GM23338 (cell line): Measurements from ENCODE around the gene DNAL4. TPM values are rescaled to one million over a fixed set of nuclear protein-coding genes. Genes with fewer than 3 reads are reported as not detected.

ENCODE experiments used
- ATAC-seq: fragments of 200-7000 bp; cut with Tn5 transposase; 3 replicates; pipeline ENCODE4 v1.9.1; 2020
- DNase-seq: peaks from one replicate; pipeline ENCODE4 v3.0.0-alpha.2; 2015; ENCODE audit warnings: low spot score
- H2AFZ ChIP-seq: fragments of 200-600 bp; sonication (generic); 2 replicates; pipeline ENCODE4 v1.8.0; 2016; ENCODE audit warnings: antibody characterized with exemption, mild to moderate bottlenecking, moderate library complexity
- H3F3A ChIP-seq: fragments of 200-600 bp; sonication (generic); replicated peaks from 2 replicates; pipeline ENCODE4 v1.8.0; 2017; ENCODE audit warnings: antibody characterized with exemption, mixed run types, low read depth
- H3K27ac ChIP-seq: fragments of 200-600 bp; sonication (generic); 2 replicates; pipeline ENCODE4 v1.6.1; 2016; ENCODE audit warnings: low read depth
- H3K27me3 ChIP-seq: fragments of 200-600 bp; sonication (generic); 2 replicates; pipeline ENCODE4 v1.8.0; 2016; ENCODE audit warnings: mild to moderate bottlenecking, mixed run types, moderate library complexity; ENCODE audit not compliant: insufficient read depth
- H3K36me3 ChIP-seq: fragments of 200-600 bp; sonication (generic); 2 replicates; pipeline ENCODE4 v1.8.0; 2016; ENCODE audit warnings: mild to moderate bottlenecking; ENCODE audit not compliant: insufficient read depth
- H3K4me1 ChIP-seq: fragments of 200-600 bp; sonication (generic); 2 replicates; pipeline ENCODE4 v1.8.0; 2016; ENCODE audit warnings: mild to moderate bottlenecking, moderate library complexity; ENCODE audit not compliant: insufficient read depth
- H3K4me2 ChIP-seq: fragments of 200-600 bp; sonication (generic); 2 replicates; pipeline ENCODE4 v1.7.1; 2017; ENCODE audit warnings: mixed run types
- H3K4me3 ChIP-seq: fragments of 200-600 bp; sonication (generic); 2 replicates; pipeline ENCODE4 v1.6.1; 2016; ENCODE audit warnings: mixed run types
- H3K79me2 ChIP-seq: fragments of 200-600 bp; sonication (generic); replicated peaks from 2 replicates; pipeline ENCODE4 v1.8.0; 2017; ENCODE audit warnings: mild to moderate bottlenecking; ENCODE audit not compliant: insufficient read depth
- H3K9me2 ChIP-seq: fragments of 200-600 bp; sonication (generic); 2 replicates; pipeline ENCODE4 v1.8.0; 2017; ENCODE audit not compliant: insufficient read depth
- H4K20me1 ChIP-seq: fragments of 200-600 bp; sonication (generic); replicated peaks from 2 replicates; pipeline ENCODE4 v1.8.0; 2017; ENCODE audit warnings: mild to moderate bottlenecking; ENCODE audit not compliant: insufficient read depth
- H3K27ac Mint-ChIP-seq: 2 replicates; pipeline ENCODE4 v1.8.0; 2020; ENCODE audit warnings: inconsistent platforms, mild to moderate bottlenecking, moderate library complexity, mixed read lengths
- H3K27me3 Mint-ChIP-seq: 3 replicates; pipeline ENCODE4 v1.8.0; 2022; ENCODE audit warnings: low read depth, mild to moderate bottlenecking, moderate library complexity, mixed read lengths, inconsistent platforms; ENCODE audit not compliant: insufficient read depth, poor library complexity
- H3K36me3 Mint-ChIP-seq: 3 replicates; pipeline ENCODE4 v1.8.0; 2021; ENCODE audit warnings: low read depth, mild to moderate bottlenecking, inconsistent platforms, moderate library complexity, mixed read lengths
- H3K4me1 Mint-ChIP-seq: 3 replicates; pipeline ENCODE4 v1.8.0; 2020; ENCODE audit warnings: mild to moderate bottlenecking, inconsistent platforms, mixed read lengths
- H3K4me3 Mint-ChIP-seq: 3 replicates; pipeline ENCODE4 v1.8.0; 2021; ENCODE audit warnings: moderate library complexity, mild to moderate bottlenecking, inconsistent platforms, mixed read lengths
- H3K9me3 Mint-ChIP-seq: 3 replicates; pipeline ENCODE4 v1.8.0; 2020; ENCODE audit warnings: moderate library complexity, mild to moderate bottlenecking, inconsistent platforms, mixed read lengths
- CREB1 ChIP-seq: fragments of 250-450 bp; sonication (Bioruptor Pico); IDR thresholded peaks from 2 replicates; pipeline ENCODE4 v1.5.0; 2020; ENCODE audit warnings: low read depth, mild to moderate bottlenecking, moderate library complexity
- CTCF ChIP-seq, 2 experiments: fragments of 200-600 bp in 1 of 2; sonication (generic) in 1 of 2; conservative IDR thresholded peaks; 2 replicates each; pipeline versions ENCODE4 v1.5.1 to v1.6.1; 2016 to 2017; ENCODE audit warnings: antibody characterized with exemption in 2 of 2, low read depth in 2 of 2, mild to moderate bottlenecking in 2 of 2, moderate library complexity in 1 of 2
- ETS1 ChIP-seq: IDR thresholded peaks from 2 replicates; pipeline ENCODE4 v1.6.1; 2016; ENCODE audit warnings: antibody characterized with exemption
- EZH2 ChIP-seq: fragments of 200-600 bp; sonication (generic); IDR thresholded peaks from one replicate; pipeline ENCODE4 v1.8.0; 2017; ENCODE audit warnings: antibody characterized with exemption, mild to moderate bottlenecking, low read depth; ENCODE audit not compliant: unreplicated experiment
- EZH2phosphoT487 ChIP-seq: fragments of 200-600 bp; sonication (generic); IDR thresholded peaks from one replicate; pipeline ENCODE4 v1.8.1; 2018; ENCODE audit warnings: antibody characterized with exemption; ENCODE audit not compliant: unreplicated experiment
- JUNB ChIP-seq: IDR thresholded peaks from one replicate; pipeline ENCODE4 v1.6.1; 2016; ENCODE audit warnings: antibody characterized with exemption; ENCODE audit not compliant: unreplicated experiment
- NANOG ChIP-seq: IDR thresholded peaks from 2 replicates; pipeline ENCODE4 v1.6.1; 2016; ENCODE audit warnings: antibody characterized with exemption, borderline replicate concordance
- POLR2AphosphoS5 ChIP-seq: IDR thresholded peaks from 2 replicates; pipeline ENCODE4 v1.6.1; 2016; ENCODE audit warnings: antibody characterized with exemption, low read depth
- REST ChIP-seq: IDR thresholded peaks from one replicate; pipeline ENCODE4 v1.6.1; 2018; ENCODE audit warnings: antibody characterized with exemption; ENCODE audit not compliant: unreplicated experiment
- STAT1 ChIP-seq: IDR thresholded peaks from one replicate; pipeline ENCODE4 v1.6.1; 2016; ENCODE audit warnings: antibody characterized with exemption; ENCODE audit not compliant: unreplicated experiment
- ZNF114 ChIP-seq: fragments of 250-450 bp; sonication (Bioruptor Pico); IDR thresholded peaks from 2 replicates; pipeline ENCODE4 v1.5.0; 2020; ENCODE audit warnings: mild to moderate bottlenecking, moderate library complexity
- ZNF331 ChIP-seq: fragments of 250-450 bp; sonication (Bioruptor Pico); IDR thresholded peaks from 2 replicates; pipeline ENCODE4 v1.5.0; 2020; ENCODE audit warnings: low read depth, mild to moderate bottlenecking, moderate library complexity
- ZNF462 ChIP-seq: fragments of 250-450 bp; sonication (Bioruptor Pico); IDR thresholded peaks from 2 replicates; pipeline ENCODE4 v1.5.0; 2020; ENCODE audit warnings: mild to moderate bottlenecking, moderate library complexity
- polyA plus RNA-seq: library from polyadenylated mRNA; unstranded; fragments of >200 nt; fragmentation: Nextera tagmentation; extraction: Ambion mirVana; gene quantifications from 2 replicates; pipeline ENCODE4 v1.2.1, GENCODE V29; 2016
- total RNA-seq: library from RNA; depleted of rRNA; stranded (reverse); fragments of >200 nt; shearing (Covaris generic); gene quantifications from 2 replicates; pipeline ENCODE4 v1.2.3, GENCODE V29; 2014

Gene DNAL4
- total and polyA plus RNA-seq, 2 experiments from 2014 or later: 9.3 to 10.0 TPM

- DNase-seq: no peak
- no peaks in the 10 kb centered on the region; the same call in 2 of the 3 replicates for H3K36me3 Mint-ChIP-seq
- H3K4me1 Mint-ChIP-seq: peaks cover 8% of the 10 kb centered on the region
Observed at GRCh38 chr22:38777087-38777671, 16.8 kb downstream of the DNAL4 start.

More at GRCh38 chr22:38777087-38777671, 16.8 kb downstream of the DNAL4 start:
- no peak overlapping the region for H3K27ac Mint-ChIP-seq
- Histone ChIP-seq H3K27ac (no peak overlapping the region), H3K9me2 (no peaks in the 10 kb centered on the region), H3K4me3 (no peak overlapping the region), H3K36me3 (no peaks in the 10 kb centered on the region), H3K79me2 (no peaks in the 10 kb centered on the region), H3K4me2 (no peak overlapping the region), H3K27me3 (no peaks in the 10 kb centered on the region), H4K20me1 (no peaks in the 10 kb centered on the region), H3K4me1 (no peaks in the 10 kb centered on the region), H2AFZ (no peak overlapping the region), H3F3A (no peaks in the 10 kb centered on the region)
- H3K4me3 Mint-ChIP-seq: no peak overlapping the region
- peaks cover 11% of the 10 kb centered on the region for H3K27me3 Mint-ChIP-seq
- ATAC-seq: no peak
- no peaks in the 10 kb centered on the region; the same call in 2 of the 3 replicates for H3K9me3 Mint-ChIP-seq
- TF ChIP-seq ZNF114 (CRISPR knock-in tag): no peak
- no peak for TF ChIP-seq JUNB
- TF ChIP-seq ETS1: no peak
- TF ChIP-seq EZH2: no peak
- TF ChIP-seq REST: no peak
- TF ChIP-seq NANOG: no peak
- TF ChIP-seq STAT1: no peak
- TF ChIP-seq EZH2phosphoT487: no peak
- TF ChIP-seq ZNF331: no peak
- TF ChIP-seq CREB1 (CRISPR knock-in tag): no peak
- no peak for TF ChIP-seq CTCF (conservative IDR thresholded peaks at IDR 0.05; ENCODE audit: low read depth in 2 of 2)
- TF ChIP-seq POLR2AphosphoS5: no peak
- TF ChIP-seq ZNF462 (CRISPR knock-in tag): no peak
